Uterus (tissue), 2 donors: Measurements from ENCODE around the gene ZDHHC11.

Experiments
- POLR2A ChIP-seq, 2 donors: fragments of 450-650 bp; IDR thresholded peaks; one replicate each; pipeline ENCODE4 v1.6.1; 2016; ENCODE audit warnings: antibody characterized with exemption in 2 of 2, mild to moderate bottlenecking in 1 of 2, moderate library complexity in 1 of 2
- TF ChIP-seq, protein P1 (sequence below), 4 experiments: fragments of 200-600 bp in 2 of 4; fragments of 450-650 bp in 2 of 4; sonication (generic) in 2 of 4; IDR thresholded peaks; one replicate each; pipeline ENCODE4 v1.5.1; 2016 to 2019; ENCODE audit warnings: antibody characterized with exemption in 4 of 4, mild to moderate bottlenecking in 2 of 4, moderate library complexity in 1 of 4

- TF ChIP-seq, protein P1, sequence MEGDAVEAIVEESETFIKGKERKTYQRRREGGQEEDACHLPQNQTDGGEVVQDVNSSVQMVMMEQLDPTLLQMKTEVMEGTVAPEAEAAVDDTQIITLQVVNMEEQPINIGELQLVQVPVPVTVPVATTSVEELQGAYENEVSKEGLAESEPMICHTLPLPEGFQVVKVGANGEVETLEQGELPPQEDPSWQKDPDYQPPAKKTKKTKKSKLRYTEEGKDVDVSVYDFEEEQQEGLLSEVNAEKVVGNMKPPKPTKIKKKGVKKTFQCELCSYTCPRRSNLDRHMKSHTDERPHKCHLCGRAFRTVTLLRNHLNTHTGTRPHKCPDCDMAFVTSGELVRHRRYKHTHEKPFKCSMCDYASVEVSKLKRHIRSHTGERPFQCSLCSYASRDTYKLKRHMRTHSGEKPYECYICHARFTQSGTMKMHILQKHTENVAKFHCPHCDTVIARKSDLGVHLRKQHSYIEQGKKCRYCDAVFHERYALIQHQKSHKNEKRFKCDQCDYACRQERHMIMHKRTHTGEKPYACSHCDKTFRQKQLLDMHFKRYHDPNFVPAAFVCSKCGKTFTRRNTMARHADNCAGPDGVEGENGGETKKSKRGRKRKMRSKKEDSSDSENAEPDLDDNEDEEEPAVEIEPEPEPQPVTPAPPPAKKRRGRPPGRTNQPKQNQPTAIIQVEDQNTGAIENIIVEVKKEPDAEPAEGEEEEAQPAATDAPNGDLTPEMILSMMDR (IDR thresholded peaks at IDR 0.05) = no peak
- no peak for TF ChIP-seq POLR2A (IDR thresholded peaks at IDR 0.05)
These were observed 87.4 kb downstream of the ZDHHC11 start for GRCh38 chr5:763397-763796.
